DMS79 treated with DMSO at 0.1 percent for 48 hours (cell line): Measurements from ENCODE around the gene HPD.

Experiments used
- DNase-seq: peaks from one replicate; lab custom pipeline; 2025; lab: John Stamatoyannopoulos, UW

The HPD gene

DNA sequence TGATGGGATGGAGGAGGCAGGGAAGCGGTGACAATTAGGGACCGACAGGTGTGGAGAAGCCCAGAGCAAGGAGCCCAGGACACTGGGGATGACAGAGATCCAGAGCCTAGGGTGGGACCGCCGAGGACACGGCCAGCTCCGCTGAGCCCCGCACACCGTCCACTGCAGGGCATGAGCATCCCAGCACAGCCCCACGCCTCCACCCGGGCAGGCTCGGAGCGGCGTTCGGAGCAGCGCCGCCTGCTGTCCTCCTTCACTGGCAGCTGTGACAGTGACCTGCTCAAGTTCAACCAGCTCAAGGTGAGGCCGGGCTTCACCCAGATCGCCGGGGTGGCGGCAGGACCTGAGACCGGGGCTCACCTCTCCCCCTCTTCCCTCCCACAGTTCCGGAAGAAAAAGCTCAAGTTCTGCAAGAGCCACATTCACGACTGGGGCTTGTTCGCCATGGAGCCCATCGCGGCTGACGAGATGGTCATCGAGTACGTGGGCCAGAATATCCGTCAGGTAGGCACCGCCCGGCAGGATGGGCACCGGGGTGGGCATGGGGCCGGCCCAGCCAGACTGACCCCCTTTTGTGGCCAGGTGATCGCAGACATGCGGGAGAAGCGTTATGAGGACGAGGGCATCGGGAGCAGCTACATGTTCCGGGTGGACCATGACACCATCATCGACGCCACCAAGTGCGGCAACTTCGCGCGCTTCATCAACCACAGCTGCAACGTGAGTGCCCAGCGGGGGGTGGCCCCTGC, 31.1 kb downstream of the HPD start:
- no peak for DNase-seq

DNA sequence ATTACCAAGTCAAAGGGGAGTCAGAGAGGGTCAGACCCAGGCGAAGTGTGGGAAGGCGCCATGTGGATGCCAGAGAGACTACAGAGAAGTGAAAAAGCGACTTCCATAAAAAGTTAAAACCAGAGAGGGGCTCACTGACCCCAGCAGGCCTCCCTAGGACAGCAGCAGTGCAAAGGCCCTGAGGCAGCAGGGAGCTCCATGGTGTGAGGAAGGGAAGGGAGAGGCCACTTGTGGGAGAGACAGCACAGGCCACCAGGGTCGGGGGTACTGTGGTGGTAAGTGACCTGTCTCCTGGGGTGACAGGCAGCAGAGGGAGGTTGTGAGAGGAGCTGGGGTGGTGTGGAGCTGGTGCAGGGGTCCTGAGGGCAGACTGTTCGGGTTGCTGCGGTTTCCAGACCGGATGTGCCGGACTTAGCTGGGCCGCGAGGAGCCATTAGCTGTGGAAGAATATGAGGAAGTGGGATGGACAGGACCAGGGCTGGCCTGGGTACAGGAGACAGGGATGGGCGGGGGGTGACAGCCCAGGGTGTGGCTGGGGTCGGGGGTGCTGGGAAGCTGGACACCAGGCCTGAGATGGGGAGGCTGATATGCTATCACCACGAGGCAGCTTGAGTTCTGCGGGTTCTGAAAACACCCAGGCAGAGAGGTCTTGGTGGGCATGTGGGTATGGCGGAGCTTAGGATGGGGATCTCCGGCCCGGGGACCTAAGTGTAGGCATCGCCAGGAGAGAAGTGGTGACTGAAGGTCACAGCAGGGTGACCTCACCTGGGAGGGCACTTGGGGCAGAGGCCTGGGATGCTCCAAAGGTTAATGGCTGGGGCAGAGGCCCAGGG, 32.1 kb downstream of the HPD start:
- no peak for DNase-seq

DNA sequence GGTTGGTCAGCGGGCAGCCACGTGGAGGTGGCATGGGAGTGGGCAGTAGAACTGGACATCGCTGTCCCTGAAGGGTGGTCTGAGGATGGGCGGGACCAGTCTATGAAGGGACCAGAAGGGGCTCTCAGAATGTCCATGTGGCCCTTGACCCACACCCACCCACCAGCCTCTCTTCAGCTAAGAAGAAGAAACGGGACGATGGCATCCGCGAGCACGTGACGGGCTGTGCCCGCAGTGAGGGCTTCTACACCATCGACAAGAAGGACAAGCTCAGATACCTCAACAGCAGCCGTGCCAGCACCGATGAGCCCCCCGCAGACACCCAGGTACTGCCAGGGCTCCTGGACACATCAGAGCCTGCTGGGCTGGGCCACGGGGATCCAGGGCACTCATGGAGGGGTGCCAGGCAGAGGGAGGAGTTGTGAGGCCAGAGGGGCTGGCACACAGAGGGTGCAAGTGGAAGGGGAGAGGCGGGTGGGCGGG, 33.6 kb downstream of the HPD start:
- no peak for DNase-seq

DNA sequence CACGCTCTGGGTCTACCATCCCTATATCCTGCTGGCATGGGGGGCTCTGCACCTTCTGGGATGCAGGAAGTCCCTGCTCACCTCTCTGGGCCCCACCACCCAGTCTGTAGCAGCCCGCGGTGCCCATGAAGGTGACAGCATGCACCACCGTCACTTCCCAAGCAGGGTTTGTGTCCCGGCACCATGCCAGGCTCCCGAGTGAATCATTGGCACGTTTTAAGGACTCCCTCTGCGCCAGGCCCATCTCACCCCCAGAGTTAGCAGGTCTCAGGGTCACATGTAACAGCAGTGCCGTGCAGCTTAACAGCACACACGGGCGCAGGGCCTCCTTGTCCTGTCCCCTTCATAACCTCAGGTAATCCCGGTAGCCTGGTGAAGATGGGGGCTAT, 34.9 kb downstream of the HPD start:
- no peak for DNase-seq

DNA sequence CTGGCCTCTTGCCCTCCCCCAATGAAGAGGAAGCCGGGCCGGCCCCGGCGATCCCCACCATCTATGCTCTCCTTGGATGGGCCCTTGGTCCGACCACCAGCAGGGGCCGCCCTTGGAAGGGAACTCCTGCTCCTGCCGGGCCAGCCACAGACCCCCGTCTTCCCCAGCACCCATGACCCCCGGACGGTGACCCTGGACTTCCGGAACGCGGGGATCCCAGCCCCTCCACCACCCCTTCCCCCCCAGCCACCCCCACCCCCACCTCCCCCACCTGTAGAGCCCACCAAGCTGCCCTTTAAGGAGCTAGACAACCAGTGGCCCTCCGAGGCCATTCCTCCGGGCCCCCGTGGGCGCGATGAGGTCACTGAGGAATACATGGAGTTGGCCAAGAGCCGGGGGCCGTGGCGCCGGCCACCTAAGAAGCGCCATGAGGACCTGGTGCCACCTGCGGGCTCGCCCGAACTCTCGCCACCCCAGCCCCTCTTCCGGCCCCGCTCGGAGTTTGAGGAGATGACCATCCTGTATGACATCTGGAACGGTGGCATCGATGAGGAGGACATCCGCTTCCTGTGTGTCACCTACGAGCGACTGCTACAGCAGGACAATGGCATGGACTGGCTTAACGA, 35.4 kb downstream of the HPD start:
- DNase-seq, result no peak

DNA sequence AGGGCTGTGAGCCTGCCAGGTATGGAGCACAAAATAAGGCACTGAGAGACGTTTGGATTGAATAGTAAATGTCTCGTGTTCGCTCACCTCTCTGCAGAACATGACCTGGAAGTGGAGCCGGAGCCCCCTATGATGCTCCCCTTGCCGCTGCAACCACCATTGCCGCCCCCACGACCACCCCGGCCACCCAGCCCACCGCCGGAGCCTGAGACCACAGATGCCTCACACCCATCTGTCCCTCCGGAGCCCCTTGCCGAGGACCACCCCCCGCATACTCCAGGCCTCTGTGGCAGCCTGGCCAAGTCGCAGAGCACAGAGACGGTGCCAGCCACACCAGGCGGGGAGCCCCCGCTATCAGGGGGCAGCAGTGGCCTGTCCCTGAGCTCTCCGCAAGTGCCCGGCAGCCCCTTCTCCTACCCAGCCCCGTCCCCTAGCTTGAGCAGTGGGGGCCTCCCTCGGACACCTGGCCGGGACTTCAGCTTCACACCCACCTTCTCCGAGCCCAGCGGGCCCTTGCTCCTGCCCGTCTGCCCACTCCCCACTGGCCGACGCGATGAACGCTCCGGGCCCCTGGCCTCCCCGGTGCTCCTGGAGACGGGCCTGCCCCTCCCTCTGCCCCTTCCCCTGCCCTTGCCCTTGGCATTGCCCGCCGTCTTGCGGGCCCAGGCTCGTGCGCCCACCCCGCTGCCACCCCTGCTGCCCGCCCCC, 36.1 kb downstream of the HPD start:
- no peak for DNase-seq

DNA sequence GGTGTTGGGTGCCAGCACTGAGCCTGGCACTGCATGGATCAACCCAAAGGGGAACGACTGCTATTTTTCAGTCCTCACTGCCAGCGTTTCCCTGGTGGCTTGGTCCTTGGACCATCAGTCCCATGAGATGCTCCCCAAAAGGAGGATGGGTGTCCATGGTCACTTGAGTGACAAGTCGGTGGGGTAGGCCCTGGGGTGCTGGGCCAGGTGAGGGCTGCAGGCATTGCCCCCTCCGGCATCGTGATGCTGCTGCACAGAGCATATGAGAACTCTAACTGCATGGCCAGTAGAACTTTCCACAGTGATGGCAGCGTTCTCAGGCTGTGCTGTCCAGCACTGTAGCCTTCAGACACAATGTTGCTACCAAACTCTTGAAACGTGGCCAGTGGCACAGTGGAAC, 38.6 kb downstream of the HPD start:
- DNase-seq, result no peak

DNA sequence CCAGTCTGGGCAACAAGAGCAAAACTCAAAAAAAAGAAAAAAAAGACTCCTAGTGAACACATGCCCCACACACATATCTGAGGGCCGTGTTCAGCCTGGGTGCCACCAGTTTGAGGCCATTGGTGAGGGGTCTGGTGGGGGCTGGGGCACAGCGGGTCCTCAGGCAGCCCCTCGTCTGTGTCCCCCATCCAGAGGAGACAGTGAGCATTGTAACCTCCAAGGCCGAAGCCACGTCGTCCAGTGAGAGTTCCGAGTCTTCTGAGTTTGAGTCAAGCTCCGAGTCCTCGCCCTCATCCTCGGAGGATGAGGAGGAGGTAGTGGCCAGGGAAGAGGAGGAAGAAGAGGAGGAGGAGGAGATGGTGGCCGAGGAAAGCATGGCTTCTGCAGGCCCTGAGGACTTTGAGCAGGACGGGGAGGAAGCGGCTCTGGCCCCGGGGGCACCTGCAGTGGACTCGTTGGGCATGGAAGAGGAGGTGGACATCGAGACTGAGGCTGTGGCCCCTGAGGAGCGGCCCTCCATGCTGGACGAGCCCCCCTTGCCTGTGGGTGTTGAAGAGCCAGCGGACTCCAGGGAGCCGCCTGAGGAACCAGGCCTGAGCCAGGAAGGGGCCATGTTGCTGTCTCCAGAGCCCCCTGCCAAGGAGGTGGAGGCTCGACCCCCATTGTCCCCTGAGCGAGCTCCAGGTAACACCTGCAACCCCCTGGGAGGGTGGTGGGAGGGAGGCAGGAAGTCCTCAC, 39.3 kb downstream of the HPD start:
- DNase-seq, result no peak

DNA sequence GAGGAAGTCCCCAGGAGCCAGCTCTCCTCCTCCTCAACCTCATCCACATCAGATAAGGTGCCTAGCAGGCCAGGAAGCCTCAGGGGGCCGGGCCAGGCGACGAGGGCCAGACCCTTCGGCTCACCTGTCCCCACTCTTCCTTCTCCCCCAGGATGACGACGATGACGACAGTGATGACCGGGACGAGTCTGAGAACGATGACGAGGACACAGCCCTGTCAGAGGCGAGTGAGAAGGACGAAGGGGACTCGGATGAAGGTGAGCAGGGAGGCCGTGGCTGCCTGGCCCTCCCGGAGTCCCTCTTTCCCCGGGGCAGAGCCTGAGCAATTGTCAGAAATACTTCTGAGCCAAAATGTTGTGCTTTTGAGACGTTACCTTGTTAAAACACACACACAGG, 41.0 kb downstream of the HPD start:
- no peak for DNase-seq

DNA sequence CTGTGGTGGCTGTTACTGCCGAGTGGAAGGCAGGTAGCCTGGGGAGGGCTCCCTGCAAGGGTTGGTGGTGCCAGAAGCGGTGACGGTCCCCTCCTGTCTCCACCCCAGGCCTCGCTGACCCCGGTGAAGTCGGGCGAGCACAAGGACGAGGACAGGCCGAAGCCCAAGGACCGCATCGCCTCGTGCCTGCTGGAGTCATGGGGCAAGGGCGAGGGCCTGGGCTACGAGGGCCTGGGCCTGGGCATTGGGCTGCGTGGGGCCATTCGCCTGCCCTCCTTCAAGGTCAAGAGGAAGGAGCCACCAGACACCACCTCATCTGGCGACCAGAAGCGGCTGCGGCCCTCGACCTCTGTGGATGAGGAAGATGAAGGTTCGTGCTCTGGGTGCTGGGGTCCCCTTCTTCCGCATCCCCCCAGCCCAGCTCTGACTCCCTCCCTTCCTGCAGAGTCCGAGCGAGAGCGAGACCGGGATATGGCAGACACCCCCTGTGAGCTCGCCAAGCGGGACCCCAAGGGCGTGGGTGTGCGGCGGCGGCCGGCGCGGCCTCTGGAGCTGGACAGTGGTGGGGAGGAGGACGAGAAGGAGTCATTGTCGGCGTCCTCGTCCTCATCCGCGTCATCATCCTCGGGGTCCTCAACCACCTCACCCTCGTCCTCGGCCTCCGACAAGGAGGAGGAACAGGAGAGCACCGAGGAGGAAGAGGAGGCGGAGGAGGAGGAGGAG, 41.6 kb downstream of the HPD start:
- DNase-seq, result no peak

DNA sequence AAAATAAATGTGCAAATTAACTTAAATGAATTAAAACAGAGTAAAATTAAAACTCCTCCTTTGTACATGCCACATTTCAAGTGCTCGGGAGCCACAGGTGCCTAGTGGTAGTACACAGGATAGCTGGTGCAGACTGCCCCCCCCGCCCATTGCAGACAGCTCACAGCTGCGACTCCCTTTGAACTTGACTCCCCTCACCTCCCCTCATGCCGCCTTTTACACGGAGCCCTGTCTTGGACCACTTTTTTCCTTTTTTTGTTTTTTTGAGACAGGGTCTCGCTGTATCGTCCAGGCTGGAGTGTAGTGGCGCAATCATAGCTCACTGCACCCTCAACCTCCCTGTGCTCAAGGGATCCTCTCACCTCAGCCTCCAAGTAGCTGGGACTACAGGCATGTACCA, 43.4 kb downstream of the HPD start:
- DNase-seq, result no peak

DNA sequence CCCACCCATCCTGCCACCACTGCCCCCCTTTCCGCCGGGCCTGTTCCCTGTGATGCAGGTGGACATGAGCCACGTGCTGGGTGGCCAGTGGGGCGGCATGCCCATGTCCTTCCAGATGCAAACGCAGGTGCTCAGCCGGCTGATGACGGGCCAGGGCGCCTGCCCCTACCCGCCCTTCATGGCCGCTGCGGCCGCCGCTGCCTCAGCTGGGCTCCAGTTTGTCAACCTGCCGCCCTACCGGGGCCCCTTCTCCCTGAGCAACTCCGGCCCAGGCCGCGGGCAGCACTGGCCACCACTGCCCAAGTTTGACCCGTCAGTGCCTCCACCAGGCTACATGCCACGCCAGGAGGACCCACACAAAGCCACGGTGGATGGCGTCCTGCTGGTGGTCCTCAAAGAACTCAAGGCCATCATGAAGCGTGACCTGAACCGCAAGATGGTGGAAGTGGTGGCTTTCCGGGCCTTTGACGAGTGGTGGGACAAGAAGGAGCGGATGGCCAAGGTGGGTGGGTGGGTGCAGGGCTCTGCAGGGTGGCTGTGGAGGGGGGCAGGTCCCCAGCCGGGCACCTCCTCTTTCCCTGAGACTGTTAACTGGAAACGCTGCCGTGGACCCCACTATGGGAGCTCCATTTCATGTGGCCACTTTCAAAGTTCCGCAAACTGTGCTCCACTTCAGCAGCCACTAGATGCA, 44.1 kb downstream of the HPD start:
- DNase-seq, result no peak

DNA sequence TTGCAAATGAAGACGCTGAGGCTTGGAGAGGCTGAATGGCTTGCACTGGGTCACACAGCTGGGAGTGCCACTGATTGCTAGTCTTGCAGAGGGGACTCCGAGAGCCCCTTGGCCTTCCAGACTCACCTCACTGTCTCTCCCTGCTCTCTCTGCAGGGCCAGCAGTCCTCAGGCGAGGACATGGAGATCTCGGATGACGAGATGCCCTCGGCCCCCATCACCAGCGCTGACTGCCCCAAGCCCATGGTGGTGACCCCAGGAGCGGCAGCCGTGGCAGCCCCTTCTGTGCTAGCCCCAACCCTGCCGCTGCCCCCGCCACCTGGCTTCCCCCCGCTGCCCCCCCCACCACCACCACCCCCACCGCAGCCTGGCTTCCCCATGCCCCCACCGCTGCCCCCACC, 44.7 kb downstream of the HPD start:
- DNase-seq, result no peak

DNA sequence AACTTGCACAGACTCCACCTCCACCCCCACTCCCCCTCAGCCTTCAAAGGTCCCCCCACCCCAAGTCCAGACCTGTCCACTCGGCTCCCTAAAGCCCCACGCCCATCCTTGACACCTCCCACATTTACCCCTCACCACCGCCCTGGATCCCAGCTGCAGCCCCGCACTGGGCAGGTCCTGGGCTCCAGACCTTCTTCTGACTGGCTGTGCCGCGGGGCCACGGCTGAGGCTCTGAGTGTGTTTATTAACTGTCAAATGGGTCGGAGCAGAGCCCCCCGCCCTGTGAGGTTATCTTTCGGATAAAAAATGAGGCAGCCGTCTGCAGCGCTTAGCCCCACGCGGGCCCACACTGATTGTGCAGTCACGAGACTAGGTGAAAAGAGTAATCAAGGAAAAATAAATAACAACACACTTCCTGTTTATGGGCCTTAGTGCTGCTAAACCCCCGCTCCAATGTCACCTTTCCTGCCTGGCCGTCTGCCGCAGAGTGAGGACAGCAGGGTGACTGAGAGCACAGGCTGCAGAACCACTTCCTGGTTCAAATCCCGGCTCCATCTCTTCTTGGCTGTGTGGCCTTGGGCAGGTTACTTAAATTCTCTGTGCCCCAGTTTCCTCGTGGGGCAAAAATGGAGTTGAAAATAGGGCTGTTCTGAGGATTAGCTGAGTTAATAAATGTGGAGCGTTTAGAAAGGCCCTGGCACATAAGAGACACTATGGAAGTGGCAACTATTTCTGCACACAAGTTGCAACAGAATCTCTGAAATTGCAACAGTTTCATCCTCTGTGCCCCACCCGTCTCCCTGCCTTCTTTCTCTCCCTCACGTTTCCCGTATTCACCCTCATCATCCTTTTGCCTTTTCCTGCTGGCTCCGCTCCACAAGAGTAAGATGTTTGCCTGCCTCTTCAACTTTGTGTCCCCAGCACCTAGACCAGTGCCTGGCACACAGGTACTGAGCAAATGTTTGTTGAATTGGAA, 45.5 kb downstream of the HPD start:
- DNase-seq, result no peak

DNA sequence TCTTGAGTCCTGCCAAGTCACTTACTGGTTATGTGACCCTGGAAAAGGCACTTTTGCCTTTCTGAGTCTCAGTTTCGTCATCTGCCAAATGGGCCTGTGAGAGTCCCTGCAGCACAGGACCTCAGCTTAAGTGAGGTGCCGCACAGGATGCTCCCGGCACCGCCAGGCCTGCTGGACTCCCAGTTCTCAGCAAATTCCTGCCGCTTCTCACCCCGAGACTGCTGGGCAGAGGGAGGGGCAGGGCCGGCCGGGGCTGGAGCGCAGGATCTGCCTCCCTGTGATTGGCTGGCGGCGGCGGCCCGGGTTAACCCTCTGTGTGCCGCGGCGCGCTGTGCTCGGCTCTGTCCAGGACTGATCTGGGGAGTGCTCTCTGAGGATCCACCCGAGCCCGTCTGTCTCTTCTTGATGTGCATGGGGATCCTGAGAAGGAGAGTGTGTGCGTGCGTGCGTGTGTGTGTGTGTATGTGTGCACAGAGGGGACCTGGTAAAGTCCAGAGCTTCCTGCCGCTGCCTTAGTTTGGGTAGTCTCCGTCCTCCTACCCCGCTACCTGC, 46.3 kb downstream of the HPD start:
- no peak for DNase-seq

DNA sequence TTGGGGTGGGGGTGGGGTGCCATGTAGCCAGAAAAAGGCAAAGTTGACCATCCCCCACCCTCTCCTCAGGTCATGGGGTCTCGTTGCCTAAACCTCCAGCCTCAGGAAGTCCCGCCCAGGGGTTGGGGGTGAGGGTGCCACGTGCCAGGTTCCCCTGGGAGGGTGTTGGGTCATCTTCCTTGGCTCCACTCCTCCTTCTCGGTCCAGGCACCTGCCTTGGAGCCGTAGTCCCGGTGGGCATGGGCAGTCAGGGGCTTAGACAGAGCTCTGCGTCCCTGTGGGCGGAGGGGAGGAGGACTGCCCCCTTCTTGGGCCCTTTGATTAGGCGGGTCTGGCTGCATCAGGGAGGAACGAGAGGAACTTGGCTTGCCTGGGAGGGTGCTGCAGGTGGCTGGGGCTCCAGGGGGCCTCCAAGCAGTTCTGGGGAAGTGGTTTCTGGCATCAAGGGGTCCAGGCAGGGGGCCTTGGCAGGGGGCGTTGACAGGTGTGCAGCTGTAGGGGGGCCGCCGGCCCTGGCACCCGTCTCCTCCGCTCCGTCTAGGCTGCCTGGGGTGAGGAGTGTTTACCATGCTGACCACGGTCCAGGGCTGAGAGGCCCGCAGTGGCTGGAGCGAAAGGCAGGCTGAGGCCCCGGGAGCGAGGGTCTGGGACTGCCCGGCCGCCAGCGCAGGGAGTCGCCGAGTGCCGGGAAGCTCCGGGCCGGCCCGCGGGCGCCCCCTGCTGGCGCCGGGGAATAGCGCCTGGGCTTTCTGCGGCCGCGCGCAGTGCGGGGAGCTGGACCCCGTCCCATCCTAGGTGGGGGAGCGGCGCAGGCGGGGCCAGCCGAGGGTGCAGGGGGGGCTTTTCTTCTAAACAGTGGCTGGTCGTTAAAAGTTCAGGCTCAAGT, 47.0 kb downstream of the HPD start:
- DNase-seq, result peak; percentile 63

DNA sequence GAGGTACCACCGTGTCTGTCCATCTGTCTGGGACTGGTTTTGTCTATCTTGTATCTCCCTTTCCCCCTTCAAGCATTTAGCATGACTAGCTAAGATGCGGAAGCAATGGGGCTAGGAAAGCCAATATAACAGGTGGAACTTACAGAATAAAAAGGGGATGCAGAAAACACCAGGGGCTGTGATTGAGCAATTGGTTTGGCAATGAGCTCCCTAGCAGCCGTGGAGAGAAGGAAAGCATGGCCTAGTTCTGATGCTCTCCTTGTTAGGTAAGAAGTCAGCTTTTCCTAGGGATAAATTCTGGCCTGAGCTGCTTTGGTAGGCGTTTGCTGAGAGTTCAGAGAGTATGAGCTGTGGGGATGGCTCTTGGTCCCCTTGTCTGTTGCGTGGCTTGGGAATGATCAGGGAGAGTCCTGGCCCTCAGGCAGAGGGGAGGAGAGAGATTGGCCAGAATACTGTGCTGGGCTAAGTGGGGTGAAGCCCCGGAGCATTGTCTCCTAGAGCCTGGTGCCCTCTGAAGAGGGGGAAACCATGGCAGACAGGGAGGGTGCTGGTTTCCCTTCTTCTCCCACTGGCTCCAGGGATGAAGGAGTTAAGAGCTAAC, 47.7 kb downstream of the HPD start:
- no peak for DNase-seq
